Measurements from ENCODE around the gene RASSF1.

The RASSF1 gene, protein sequence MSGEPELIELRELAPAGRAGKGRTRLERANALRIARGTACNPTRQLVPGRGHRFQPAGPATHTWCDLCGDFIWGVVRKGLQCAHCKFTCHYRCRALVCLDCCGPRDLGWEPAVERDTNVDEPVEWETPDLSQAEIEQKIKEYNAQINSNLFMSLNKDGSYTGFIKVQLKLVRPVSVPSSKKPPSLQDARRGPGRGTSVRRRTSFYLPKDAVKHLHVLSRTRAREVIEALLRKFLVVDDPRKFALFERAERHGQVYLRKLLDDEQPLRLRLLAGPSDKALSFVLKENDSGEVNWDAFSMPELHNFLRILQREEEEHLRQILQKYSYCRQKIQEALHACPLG

DNA sequence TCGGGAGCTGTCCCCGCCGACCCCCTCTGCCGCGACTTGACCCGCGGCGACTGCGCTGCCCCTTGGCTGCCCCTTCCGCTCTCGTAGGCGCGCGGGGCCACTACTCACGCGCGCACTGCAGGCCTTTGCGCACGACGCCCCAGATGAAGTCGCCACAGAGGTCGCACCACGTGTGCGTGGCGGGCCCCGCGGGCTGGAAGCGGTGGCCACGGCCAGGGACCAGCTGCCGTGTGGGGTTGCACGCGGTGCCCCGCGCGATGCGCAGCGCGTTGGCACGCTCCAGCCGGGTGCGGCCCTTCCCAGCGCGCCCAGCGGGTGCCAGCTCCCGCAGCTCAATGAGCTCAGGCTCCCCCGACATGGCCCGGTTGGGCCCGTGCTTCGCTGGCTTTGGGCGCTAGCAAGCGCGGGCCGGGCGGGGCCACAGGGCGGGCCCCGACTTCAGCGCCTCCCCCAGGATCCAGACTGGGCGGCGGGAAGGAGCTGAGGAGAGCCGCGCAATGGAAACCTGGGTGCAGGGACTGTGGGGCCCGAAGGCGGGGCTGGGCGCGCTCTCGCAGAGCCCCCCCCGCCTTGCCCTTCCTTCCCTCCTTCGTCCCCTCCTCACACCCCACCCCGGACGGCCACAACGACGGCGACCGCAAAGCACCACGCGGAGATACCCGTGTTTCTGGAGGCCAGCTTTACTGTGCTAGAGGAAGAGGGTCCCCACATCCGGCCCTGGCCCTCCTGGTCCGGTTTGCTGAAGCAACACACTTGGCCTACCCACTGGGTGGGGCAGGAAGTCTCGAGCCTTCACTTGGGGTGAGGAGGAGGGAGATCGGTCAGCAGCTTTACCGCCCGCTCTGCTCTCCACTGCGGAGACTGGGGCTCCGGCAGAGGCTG lies at the start of gene RASSF1:
Gene RASSF1 (minus strand): TSS at position 389 of the 882 bp plus-strand sequence. CDS start 31 bp downstream, at position 358.
- FAIRE-seq (no peak), DNase-seq (ENCODE audit: insufficient read length, low spot score) (no peak)

DNA sequence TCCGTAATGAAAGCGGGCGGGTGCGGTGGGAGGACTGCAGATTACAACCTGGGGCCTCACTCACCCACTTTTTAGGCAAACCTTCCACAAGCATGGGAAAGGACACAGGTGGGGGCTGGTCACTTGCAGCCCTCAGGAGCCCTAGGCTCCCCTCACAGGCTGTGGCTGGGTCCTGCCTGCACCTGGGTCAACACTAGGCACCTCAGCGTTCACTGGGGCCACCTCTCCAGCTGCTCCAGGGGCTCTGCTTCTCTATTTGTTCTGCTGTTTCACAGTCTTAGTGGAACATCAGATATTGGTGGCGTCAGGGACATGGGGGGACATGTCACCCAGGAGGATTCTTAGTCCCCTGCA lies 48.8 kb upstream of the RASSF1 start:
- DNase-seq (ENCODE audit: insufficient read length, low spot score) (no peak), FAIRE-seq (no peak)

DNA sequence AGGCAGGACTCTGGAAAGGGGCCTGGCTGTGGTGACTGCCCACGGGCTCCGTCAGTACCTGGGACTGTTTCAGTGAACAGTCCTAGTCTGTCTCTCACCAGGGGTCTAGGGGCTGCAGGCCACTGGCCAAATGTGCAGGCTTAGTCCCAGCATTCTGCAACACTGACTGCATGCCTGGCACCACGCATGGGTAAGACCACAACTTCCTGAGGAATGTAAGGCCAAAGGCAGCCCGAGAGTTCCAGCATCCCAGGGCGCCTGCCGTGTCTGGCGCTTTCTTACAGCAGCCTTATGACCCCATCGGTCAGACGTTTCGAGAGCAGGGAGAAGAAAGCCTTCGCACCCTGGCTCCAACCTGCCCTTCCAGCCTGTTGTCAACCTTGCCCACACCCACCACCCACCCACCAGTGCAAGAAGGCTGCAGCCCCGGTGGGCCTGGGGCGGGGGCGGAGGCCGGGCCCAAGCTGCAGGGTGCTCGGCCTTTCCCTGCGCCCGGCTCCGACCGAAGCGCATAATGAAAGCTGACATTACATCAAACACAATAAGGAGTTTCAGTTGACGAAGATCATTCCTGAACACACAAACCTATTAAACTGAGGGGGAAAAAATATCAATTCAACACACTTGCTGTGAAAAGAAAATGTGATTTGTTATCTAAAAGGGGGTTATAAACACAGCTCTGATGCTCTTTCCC lies 48.2 kb upstream of the RASSF1 start:
- DNase-seq (ENCODE audit: insufficient read length, low spot score) (no peak), FAIRE-seq (no peak)

DNA sequence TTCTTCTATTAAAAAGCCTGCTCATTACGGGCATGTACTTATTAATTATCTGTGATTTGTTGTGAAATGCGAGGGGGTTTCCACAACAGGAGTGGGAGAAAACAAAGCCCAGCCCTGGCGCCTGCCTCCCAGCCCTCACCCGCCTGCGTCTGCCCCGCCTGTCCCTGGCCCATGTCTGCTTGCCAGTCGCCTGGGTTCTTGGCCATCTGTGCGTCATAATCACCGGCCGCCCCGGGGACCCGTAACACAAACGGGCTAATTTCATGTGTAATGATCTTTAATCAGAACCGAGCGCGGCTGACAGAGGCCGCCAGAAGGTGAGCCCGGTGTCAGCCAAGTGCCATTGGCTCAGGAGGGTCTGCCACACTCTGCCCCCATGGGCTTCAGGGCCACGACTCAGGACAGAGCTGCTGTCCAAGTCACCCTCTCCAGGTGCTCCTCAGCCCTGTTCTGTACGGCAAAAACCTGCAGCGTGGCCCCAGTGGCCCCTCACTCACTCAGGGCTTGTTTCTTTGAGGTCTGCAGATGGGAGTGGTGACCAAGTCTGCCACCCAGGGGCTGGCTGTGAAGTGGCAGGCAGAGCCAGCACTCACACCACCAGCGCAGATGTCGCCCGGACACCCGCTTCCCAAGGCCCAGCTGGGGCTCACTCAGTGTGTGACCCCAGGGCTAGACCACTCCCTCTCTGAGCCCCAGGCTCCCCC lies 47.5 kb upstream of the RASSF1 start:
- peak; percentile 38 for DNase-seq (ENCODE audit: insufficient read length, low spot score)
- FAIRE-seq = no peak

DNA sequence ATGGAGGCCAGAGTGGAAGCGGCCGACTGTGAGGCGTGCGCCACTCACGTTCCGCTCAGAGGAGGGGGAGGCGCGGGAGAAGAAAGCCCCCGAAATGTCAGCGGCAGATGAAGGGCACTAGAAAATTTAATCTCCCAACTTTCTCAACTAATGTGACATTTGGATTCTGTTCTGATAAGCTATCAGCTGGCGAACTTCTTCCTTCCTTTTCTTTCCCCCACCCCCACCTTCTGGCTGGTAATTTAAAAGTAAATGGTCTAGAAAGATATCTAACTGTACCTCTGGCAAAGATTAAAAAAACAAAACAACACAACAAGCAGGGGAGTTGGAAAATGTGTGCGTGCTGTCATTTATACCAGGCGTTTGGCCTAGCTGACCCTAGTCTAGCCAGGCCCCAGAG lies 45.1 kb upstream of the RASSF1 start:
- DNase-seq (ENCODE audit: insufficient read length, low spot score) (no peak), FAIRE-seq (no peak)

DNA sequence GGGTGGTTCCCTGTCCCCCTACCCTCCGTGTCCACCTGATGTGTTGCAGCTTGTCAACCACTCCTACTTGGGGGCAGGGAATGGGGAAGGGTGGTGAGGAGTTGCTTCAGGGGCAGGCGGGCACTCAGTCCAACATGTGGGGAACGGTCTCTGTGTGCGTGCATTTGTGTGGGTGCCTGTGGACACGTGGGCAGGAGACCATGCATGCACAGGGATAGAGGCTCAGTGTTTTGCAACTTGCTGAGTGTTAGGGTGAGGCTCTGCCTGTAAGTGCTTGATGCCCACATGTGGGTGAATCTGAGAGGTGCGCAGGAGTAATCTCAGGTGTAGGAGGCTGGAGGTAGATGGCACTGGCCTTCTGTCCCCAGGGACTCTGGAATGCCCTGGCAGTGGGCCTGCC lies 43.1 kb upstream of the RASSF1 start:
- DNase-seq (ENCODE audit: insufficient read length, low spot score) = no peak
- FAIRE-seq = no peak

DNA sequence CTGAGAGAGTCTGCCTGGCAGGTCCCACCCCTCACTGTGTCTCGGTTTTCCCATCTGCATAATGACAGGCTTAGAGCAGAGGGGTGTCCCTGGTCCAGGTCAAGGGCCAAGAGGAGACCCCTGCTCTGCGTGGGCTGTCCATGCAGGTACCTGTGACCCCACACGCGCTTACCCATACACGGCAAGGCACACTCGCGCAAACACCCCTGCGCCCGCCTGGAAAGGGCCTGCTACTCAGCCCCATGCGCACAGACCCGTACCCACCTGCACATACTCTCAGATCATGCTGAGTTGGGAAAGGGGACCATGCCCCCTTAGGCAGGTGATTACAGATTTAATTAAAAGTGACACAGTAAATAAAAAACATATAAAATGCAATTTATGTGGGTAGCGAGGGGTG lies 42.1 kb upstream of the RASSF1 start:
- no peak for FAIRE-seq
- no peak for DNase-seq (ENCODE audit: insufficient read length, low spot score)

DNA sequence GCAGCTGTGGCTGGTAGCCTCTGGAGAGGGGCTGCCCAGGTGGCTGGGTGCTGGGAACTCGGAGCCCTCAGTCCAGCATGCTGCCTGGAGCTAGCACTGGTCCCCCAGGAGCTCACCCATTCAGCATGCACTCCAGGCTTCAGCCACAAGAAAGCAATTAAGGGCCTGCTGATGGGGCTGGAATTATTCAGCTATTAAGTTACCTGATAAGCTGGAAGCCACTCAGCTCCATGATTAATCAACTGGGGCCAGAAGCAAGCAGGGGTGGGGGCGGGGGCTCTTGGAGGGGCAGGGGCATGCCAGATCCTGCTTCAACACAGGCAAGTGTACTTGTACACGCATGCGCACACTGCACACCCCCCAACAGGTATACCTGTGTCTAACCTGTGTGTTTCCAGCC lies 40.7 kb upstream of the RASSF1 start:
- DNase-seq (ENCODE audit: insufficient read length, low spot score) (no peak), FAIRE-seq (no peak)

DNA sequence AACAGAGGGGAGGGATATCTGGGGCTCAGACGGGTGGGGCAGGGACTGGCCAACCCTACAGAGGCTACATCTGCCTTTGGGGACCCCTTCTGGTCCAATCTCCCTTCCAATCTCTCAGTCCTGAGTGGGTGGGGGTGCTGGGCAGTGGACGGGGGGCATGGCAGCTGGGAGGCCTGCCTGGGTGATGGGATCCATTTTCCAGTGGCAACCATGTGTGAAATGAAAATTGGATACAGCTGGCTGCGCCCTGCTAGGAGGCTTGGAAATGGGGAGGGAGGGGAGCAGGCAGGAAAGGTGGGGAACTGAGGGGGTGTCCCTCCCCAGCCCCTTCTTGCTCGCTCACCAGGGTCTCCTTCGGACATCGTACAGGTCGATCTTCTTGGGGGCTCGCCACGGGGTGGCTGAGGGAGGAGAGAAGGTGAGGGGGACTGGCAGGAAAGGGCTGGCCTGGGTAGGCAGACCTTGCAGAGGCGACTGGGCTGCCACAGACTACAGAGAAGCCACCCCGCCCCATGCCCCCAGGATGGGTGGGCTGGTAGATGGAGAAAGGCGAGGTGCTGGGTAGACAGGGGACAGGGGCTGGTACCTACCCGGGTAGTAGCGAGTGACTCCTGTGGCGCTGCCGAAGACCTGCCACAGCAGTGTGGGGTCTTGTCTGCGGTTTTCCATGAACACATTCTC lies 39.9 kb upstream of the RASSF1 start:
- FAIRE-seq (no peak), DNase-seq (ENCODE audit: insufficient read length, low spot score) (no peak)

DNA sequence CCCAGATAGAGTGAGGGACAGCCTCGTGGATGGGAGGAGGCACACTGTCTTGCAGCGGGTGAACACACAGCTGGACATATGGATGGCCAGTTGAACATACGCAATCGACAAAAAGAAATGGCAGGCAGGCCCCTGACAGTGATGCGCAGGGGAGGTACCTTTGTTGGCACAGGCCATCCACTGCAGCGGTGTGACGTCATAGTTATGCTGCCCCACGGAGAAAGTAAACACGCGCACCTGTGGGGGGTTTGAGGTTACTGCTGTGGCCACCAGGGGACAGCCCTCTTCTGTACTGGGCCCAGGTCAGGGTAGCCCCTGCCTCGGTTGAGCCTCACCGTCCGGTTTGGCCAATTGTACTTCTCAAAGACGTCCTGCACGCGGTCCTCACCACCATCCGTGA lies 38.1 kb upstream of the RASSF1 start:
- FAIRE-seq (no peak), DNase-seq (ENCODE audit: insufficient read length, low spot score) (no peak)

DNA sequence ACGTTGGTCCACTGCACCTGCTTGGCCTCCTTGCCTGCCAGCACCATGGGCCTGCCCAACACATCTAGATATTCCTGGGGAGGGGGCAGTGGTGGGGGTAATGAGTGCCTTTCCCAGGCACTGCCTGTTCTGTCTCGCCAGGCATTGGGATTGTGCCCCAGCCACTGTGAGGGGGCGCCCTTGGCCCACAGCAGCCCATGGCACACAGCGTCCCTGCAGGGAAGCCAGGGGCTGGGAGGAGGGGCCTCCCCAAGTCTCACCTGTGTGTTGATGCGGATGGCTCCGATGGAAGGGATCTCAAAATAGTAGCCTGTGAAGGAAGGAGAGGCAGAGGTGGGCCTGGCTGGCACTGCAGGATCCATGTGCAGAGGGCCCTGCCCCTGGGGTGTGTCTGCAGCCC lies 37.4 kb upstream of the RASSF1 start:
- DNase-seq (ENCODE audit: insufficient read length, low spot score) (no peak), FAIRE-seq (no peak)

DNA sequence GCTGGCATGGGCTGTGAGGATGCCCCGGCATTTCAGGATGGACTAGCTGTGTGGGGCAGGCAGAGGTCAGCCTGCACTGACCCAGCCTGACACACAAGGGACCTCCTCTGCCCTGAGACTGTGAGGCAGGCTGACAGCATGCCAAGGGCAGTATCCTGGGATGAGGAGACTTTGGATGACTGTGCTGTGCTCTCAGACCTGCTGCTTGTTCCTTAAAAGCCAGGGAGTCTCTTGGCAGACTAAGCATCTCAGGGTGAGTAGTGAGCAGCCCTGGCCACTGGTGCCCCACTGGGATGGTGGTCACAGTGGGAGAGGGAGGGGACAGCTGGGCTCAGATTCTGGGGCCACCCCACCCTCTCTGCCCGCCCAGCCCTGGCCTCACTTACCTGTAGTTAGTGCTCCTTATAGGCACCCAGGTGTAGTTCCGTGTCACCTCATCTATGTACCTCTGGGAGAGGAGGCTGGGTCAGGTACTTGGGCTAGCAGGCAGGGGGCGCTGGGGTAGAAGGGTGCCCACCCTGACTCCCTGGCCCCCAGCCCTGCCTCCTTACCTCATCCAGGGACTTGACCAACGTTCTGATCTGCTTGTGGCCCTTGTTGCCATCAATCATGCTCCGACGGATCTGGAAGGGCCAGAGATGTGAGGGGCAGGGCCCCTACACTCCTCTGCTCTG lies 34.8 kb upstream of the RASSF1 start:
- FAIRE-seq (no peak), DNase-seq (ENCODE audit: insufficient read length, low spot score) (no peak)

DNA sequence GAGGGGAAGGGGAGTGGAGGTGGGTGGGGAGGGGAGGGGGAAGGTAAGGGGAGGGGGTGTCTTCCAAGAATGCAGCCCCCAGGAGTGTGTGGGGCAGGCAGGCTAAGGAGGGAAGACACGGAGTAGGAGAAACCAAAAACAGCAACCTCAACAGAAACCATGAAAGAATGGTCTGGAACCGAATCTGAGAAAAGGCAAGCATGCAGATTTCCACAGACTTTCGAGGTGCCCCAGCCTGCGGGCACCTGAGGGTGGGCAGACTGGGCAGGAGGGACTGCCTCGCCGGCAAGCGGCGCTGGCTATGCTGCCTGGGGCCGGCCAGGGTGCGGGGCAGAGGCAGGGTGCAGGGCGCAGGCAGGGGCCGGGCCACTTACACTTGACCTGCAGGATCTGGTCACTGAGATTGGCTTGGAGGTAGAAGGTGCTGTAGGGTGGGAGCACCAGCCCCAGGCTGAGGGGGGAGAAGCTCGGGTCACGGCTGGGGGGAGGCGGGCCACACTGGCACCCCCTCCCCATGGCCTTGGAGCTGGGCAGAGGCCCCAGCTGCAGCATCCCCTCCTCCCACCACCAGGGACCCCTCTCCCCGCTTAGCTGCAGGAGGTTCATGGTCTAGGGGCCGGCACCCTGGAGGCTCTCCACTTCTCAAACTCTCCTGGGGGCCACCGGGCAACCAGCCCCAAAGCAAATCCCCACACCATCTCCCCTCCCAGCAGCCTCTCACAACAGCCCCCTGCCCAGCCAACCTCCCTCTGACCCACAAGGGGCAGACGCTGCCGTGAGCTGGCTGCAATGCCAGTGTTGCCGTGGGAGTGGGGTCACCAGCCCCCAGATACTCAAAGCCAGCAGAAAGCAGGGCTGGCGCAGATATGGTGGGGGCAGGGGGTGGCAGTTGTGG lies 34.0 kb upstream of the RASSF1 start:
- FAIRE-seq = no peak
- no peak for DNase-seq (ENCODE audit: insufficient read length, low spot score)

DNA sequence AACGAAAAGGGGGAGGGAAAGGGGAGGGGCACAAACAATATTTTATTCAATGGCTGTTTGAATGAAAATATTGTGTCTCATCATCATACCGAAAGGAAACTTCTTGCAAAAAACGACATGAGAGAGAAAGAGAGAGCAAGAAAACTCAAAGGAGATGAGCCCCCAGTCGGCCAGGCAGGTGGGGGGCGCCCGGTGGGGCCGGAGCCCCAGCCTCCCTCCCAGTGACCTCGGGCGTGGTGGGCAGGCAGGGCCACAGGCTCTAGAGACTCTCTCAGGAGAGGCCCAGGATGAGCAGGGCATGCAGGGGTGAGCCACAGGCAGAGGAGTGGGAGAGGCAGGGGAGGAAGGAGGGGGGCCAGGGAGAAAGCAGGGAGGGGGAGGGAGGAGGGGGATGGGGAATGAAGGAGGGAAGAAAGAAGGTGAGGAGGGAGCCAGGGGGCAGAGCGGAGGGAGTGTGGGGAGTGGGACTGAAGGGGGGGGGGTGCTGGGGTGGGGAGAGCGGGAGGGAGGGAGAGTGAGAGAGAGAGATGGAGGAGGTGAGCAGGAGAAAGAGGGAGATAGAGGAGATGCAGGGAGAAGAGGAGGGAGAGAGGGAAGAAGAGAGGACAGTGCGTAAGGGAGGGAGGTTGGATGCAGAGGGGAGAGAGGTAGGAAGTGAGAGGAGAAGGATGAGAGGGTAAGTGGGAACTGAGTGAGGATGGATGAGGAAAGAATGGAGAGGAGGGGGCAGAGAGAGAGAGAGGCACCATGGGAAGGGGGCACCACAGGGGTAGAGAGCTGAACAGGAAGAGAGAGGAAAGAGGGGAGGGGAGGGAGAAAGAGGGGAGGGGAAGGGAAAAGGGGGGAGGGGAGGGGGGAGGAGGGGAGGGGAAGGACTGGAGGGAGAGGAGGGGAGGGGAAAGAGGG lies 32.8 kb upstream of the RASSF1 start:
- DNase-seq (ENCODE audit: insufficient read length, low spot score) (no peak), FAIRE-seq (no peak)

DNA sequence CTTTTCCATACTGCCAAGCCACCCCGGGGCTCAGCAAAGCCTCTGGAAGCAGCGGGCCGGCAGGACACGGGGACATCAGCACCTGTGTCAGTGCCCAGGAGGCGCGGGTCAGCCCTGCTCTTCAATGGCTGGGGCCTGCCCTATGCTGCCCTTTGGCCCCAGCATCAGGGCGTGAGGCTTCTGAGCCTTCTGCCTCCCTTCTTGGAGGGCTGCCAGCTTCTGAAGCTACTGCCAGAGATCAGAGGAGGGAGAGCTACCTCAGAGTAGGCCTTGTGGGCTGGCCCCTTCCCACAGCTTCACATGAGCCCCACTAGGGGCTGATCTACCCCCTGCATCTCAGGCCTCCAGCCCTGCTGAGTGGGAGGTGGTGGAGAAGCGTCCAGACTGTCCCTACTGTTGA lies 31.7 kb upstream of the RASSF1 start:
- DNase-seq (ENCODE audit: insufficient read length, low spot score) = no peak
- no peak for FAIRE-seq

DNA sequence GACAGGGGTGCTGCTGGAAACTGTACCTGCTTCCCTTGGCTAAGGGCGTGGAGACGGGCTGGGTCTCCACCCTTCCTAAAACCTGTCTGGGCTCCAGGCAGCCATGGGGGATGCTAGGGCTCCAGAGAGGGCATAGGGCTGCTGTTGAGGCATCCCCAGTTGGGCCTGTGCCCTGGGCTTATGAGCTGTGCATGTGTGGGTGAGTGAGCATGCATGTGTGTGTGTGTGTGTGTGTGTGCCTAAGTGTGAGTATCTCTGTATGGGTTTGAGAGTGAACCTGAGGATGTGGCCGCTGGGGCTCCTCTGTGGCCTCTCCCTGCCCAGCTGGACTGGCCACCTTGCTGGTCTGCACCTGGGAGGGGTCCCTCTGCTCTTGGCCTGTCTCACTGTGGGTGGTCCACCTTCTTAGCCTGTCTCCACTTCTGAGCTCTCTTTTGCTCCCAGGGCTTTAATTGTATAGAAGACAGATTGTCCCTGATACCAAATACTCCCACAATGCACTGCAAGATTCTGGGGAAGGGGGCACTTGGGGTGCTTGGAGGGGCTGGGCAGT lies 30.6 kb upstream of the RASSF1 start:
- FAIRE-seq (peak; percentile 57), DNase-seq (ENCODE audit: insufficient read length, low spot score) (no peak)

DNA sequence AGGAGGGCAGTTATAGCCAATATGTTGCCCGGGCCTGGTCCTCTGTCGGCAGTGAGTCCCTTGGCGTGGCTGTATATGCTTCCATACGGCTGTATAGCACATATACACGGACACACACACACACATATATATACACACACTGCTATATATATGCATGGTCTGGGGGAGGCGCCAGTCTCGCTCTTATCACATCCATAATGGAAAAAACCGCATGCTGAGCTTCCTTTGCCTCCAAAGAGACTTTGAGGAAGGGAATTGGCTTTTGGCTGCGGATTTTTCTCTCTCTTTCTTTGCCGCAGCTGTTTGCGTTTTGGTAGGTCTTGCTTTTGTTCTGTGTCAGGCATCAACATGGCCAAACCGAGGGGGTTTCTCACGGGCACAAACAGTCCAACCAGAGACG lies 30.0 kb upstream of the RASSF1 start:
- FAIRE-seq (no peak), DNase-seq (ENCODE audit: insufficient read length, low spot score) (no peak)

Data from HTR-8/SVneo (cell line).